NCI-H1048 (cell line): ENCODE data around the gene WBP1.
A peak's percentile ranks its signal among the peaks of the same experiment; 100 is the strongest.

Experiments used
- DNase-seq: peaks from one replicate; lab custom pipeline; 2025; lab: John Stamatoyannopoulos, UW

The WBP1 gene

DNA sequence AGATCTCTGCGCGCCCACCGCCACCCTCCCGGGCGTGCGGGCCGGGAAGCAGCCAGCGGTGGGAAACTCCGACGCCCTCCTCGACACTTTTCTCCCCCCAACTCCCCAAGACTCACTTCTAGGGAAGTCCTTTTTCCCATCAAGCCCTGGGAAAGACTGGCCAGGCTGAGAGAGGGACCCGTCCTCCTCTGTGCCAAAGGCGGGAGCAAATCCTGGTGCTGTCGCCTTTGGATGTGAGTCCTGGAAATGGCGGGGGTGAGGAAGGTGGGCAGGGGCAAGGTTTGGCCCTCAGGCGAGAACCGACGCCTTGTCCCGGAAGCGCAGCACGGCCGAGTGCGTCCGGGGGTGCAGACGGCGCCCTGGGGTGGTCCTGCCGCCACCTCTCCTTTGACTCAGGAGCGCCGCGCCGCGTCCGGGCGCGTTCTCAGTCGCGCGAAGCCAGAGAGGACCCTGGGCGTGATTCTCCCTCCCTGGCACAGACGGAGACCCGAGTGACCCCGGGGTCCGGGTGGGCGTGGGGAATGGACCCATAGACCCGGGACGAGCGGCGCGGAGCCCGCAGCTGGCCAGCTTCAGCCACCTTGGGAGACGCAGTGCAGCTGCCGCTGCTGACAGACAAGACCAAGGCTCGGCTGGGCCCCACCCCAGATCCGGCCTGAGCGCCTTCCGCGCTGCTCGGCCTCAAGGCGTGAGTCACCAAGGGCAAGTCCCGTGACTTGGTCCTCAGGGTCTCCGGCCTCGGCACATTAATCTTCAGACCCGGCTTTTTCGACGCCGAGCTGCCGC, 44.7 kb downstream of the WBP1 start:
- DNase-seq: no peak

DNA sequence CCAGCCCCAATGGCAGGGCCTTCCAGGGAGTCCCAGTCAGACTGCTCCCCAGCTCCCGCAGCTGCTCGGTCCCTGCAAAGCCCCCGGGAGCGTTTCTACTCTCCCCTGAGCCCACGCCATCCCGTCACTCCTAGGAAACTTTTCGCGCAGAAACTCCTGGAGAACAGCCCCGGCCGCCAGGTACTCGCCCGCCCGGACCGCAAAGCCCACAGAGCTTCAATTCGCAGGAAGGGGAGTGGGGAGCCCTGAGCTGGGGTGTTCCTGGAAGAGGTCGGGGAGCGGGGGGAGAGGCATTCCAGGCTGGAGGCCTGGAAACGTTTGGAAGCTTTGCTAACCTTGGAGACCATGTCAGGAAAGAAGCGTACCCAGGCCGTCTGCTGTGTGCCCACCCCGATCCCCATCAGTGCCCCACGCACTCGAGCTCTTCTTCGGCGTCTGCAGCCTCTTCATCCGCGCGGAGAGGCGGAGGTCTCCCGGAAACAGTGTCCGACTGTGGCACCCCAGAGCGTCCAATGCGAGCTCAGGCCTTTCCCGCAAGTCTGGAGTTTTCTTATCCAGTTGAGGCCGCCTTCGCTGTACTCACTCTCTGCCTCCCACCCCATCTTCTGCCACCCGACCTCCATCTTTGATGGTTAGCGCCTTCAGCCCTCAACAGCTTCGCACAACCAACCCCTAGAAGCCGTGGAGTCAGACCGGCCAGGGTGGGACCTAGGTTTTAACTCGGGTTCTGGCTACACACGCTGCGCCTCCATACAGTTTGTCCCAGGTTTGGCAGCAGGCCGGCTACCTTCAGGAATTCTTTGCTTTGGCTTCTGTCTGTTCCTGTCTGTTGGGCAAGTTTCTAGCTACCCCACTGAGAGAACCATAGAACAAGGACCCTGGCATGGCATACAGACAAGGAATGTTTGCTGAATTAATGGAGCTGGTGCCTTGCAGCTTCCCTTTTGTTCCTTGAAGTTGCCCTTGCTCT, 45.6 kb downstream of the WBP1 start:
- no peak for DNase-seq

DNA sequence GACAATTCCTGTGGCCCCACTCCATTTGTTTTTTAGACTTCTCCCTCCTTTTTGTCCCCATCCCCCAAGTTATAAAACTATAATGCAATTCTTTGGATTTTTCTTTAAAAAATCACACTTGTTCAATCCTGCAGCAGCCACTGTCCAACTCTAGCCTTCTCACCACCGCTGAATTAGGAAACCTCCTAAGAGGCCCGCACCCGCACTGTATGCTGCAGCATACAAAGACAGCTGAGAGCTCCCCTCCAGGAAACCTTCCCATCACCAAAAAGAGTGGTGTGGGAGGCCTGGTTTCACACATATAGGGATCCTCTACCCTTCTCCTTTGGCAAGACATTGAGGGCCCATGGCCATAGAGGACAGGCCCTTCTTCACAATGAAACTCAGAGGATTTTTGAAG, 46.4 kb downstream of the WBP1 start:
- DNase-seq: no peak

DNA sequence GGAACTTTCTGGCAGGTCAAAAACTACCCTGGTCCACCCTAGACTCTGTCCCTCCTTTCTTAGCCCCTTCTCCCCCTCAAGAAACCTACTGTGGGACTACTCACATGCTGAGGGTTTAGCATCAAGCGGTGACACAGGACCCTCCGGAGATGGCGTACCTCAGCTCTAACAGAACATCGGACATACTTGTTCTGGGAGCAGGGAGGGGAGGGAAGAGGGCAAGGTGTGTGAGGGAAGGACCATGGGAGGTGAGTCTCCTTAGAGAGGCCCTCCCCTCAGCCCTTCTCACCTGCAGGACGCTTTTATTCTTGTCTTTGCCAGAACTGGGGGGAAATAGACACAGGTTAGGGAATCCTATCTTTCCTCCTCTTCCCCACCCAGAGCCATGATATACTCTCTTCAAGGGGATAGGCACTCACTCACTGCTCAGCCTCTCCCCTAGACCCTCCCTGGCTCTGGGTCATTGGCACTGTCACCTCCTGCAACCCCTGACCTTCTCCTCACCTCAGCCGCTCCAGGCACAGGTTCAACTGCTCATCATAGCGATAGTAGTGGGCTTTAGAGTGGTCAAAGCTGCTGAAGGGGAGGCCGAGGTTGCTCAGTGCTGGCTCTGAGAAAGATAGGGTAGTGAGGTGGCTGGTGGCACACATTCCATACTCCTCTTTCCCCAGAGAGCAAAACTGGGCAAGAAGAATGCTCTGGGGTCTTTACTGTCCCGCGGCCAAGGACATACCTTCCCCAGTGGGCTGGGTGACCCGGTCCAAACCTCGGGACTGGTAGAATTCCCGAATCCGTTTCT, 47.4 kb downstream of the WBP1 start:
- DNase-seq: no peak

DNA sequence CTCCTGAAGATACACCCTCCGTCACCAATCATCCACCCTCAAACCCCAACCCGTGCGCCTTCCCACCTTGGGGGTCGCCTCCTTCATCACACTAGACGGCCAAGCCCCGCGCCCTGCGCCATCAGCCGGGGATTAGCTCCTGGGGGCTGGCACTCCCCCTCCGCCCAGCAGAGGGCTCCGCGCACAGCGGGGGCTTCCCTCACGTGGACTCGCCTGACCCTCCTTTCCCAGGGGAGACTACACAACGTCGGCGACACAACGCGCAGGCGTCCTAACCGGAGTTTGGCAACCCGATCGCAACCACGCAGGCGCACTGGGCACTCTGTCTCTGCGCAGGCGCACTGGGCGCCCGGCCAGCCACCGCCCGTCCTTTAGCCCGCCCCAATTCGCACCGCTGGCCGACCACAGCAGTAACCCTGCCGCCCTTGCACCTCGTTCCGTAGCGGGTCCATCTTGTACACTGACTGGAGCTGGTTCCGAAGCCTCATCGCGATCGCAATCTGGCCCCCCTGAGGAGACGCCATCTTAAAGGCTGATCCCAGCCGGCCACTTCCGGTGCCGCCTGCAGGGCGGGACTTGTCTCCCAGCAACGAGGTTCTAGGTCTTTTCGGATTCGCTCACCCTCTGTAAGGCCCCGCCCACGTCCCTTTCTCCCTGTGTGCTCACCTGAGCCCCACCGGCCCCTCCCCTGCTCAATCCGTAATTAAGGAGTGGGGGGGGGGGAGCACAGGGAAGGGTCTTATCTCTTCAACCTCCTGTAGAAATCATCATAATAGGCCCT, 49.1 kb downstream of the WBP1 start, which contains the start of gene PCGF1:
PCGF1 (minus strand) TSS at position 551 of the 781 bp plus-strand sequence; CDS start at position 524, 27 bp downstream.
- peak; percentile 91 for DNase-seq

DNA sequence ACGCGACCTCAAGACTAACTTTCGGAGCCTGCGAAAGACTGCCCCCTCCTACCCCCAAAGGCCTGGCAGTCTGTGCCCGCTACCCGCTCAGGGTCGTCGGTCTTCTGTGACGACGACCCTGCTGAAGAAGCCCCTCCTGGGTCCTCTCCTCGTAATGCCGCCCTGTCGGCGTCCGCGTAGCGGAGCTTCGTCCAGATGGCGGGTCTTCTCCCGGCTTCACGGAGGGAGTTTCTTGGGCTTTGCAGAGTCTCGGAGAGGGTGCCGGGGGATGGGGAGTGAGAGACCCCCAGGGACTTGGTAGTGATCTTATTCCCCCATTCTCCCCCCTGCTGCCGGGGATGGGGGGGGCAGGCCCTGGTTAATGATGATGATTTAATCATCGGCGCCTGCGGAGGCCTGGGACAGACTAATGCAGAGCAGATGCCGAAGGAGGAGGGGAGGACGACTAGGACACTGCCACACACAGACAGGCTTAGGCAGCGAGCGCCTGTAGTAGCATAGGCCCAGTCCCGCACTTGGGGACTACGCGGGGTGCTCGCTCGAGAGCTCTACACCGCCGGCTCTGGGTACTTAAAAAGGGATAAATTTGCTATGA, 49.8 kb downstream of the WBP1 start:
- DNase-seq: peak; percentile 4

DNA sequence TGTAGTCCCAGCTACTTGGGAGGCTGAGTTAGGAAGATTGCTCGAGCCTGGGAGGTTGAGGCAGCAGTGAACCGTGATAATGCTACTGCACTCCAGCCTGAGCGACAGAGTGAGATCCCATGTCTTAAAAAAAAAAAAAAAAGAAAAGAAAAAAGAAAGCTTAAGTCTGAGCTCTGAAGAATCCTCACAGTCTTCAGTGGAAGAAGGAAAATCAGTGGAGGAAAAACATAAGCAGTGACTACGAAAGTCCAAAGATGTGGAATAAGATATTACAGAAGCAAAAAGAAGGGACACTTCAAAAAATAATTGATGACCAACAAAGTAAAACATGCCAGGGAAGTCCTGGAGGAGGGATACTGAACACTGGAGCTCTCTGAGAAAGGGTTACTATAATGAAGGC, 52.0 kb downstream of the WBP1 start:
- DNase-seq: no peak
